GM18907 (cell line): Measurements from ENCODE around the gene ANGPTL7.
"Not testable (repeated sequence)": the region's sequence is repeated elsewhere in the genome, so short reads cannot be mapped to it uniquely, and the experiment has no call there.

ENCODE experiments used
- ATAC-seq: cut with Tn5 transposase; IDR thresholded peaks from one replicate; pipeline ENCODE4 v1.9.1; 2021; ENCODE audit warnings: mild to moderate bottlenecking, moderate library complexity; ENCODE audit not compliant: unreplicated experiment

Gene ANGPTL7

DNA sequence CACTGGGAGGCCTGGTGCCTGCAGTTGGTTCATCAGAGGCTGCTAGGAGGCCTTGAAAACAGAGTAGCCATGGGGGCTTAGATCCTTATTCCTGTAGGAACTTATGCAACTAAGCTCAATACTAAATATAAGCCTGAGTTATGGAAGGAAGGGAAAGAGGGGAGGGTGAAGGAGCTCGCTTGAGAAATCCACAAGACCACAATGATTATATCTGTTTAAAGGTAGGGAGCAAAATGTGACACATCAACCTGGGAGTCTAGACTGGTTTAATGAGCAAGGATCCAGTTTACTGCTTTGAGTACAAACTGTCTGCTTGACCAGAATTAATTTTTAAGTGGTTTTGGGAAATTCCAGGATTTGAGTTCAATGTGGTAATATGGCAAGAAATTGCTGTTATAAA is 20.4 kb upstream of the ANGPTL7 start:
- ATAC-seq: no peak

DNA sequence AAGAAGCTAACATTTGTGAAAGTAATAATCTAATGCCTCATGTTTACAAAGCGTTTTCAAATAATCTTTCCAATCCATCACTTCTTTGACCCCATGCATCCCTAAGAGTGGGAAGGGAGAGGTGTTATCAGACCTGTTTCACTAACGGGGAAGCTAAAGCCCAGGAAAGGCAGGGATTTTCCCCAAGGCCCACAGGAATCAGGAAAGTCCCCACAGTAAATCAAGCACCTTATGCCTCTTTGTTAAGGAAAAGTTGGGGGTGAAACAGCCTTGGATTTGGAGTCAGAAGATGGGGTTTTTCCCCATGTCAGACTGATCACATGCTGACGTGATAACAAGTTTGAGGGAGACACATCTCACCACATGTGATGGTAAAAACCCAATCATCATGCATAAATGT is 20.0 kb upstream of the ANGPTL7 start:
- no peak for ATAC-seq

DNA sequence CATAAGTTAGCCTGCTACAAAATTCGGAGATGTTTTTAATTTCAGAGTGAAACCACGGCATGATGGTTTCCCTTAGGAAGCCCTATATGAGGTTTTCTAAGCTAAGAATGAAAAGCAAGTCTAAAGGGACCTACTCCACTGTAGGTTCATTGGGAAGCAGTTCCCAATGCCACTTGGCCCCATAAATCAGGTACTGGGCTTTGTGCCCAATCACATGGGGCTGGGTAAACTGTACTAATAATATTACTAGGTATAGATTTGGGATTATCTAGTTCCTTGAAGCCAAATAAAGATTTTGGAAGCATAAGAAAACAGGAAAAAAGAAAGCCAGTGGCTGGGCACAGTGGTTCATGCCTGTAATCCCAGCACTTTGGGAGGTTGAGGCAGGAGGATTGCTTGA is 19.1 kb upstream of the ANGPTL7 start:
- ATAC-seq: no peak

DNA sequence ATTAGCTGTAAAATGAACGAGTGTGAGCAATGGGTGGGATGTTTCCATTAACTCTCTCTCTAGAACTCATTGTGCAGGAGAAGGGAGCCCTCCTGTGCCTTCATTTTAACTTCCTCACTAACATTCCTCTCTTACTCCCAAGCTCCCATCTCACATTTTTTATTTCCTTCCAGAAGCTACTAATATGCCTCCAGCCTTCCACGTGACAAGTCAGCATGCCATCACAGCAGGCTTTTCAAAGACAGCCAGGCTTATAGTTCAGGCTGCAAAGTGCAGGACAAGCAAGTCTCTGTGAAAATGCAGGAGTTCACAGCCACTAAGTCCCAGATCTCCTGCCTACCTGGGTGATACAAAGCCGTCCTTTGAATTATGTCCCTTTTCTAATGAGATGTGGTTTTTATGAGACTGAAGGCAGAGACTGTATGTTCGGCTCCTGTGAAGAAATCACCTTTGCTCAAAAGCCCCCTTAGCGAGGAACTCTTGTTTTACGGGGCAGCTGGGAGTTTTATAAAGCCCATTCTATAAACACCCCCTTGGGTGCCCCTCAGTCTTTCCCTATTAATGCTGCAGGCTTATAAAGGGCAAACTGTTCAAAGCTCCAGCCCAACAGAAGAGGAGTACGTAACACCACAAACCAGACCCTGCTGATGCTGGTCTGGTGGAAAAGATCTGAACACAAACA is 14.8 kb upstream of the ANGPTL7 start:
- no peak for ATAC-seq

DNA sequence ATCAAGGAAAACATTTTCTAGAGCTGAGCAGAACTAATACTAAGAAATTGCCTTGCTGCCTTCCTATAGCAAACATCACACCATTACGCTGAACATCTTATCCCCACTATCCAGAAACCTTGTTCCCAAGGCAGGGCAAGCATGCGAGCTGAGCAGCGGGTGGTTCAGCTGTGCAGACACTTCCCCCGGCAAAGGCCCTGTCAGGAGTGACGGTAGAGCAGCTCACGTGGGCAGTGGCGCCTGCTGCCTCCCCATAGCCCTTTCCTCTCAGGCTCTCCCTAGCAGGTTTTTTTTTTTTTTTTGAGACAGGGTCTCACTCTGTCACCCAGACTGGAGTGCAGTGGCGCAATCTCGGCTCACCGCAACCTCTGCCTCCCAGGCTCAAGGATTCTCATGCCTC is 13.7 kb upstream of the ANGPTL7 start:
- no peak for ATAC-seq

DNA sequence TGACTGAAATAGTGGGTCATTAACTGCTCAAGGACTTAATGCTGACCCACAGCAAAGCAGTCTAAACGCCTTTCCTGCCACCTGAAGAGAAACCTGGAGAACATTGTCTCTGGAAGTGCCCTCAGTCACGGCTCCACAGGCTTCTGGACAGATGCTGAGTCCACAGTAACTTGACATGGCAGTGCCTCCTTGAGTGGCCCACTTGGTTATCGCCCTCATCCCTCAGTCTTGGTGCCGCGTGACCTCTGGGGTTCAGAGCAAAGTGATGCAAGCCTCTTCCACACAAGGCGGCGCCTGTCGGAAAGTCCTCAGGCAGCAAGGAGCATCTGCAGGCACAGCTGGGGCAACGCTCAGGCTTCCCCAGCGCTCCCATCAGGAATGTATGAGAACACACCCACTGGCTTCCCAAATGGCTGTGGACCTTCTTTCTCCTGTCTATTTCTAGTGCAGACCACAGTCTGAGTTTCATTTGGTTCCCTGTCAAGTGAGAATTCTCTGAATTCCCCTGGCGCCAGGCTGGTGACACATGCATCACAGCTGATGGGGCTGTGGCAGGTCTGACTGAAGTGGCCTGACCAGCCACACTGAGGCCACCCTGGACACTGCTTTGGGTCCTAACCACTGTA is 13.0 kb upstream of the ANGPTL7 start:
- no peak for ATAC-seq

DNA sequence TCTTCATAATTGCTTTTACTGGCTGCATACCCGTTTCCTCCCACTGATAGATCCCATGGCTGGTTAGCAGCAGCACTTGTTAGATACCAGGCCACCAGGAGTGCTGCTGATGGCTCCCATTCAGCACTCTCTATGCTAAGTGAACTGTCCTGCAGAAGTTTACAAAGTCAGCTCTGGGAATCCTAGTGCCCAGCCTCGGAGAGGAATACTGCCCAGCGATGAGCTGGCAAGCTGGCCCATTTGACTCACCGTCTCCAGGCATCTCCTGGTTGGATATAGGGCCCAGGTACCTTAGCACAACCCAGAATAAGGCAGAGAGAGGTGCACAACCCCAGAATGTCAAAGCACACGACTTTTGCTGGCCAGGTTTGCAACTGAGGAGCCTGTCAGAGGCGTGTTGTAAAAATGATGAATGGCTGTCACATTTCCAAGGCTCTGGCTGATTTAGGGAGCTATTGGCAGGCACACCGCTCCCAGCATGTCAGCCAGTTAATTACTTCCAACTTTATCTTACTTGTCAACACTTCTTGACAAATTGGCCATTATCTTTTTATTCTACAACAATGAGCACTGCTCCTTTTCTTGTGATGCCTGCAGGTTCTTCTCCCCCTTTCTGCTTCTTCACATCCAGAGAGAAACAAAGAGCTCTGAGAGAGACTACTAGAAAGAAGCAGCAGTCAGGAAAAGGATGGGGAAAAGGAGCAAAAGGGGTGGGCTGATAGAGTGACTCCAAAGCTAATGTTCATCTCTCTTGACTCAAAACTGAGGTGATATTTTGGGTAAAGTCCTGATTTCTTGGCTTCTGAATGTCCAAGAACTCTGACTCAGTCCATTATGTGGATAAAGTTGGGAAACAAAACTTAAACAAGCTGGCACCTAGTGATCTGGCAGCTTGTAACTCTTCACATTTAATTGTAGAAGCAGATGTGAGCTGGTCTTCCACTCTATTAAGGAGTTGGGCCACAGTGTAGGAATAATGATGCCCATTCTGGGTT is 10.8 kb upstream of the ANGPTL7 start:
- no peak for ATAC-seq

DNA sequence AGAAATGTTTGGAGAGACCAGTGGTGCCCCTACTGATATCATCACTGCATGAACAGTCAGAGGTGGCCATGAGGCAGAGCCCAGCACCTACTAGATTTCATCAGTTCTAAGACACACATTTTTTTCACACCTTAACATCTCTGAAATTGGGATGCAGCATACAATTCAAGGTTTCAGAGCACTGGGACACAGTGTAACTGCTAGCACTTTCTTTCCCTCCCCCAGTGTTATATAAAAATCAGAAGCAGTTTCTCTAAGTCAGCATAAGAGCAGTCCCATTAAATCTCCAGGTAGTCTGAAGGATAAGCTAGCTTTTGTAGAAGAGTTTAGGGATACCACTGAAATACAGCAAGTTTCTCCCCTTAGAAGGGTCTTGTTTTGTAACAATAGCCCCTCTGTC is 10.0 kb upstream of the ANGPTL7 start:
- ATAC-seq: no peak

DNA sequence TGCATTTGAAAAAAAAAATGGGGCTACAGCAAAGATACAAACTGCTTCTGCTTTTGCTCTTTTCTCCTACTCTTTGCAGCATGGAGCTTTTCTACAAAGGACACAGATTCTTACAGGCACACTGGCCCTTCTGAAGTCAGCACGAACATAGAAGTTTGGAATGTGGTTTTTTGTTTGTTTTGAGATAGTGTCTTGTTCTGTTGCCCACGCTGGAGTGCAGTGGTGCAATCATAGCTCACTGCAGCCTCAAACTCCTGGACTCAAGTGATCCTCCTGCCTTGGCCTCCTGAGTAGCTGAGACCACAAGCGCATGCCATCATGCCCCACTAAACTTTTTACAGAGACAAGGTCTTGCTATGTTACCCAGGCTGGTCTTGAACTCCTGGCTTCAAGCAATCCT is 9.4 kb upstream of the ANGPTL7 start:
- not testable (repeated sequence) for ATAC-seq

DNA sequence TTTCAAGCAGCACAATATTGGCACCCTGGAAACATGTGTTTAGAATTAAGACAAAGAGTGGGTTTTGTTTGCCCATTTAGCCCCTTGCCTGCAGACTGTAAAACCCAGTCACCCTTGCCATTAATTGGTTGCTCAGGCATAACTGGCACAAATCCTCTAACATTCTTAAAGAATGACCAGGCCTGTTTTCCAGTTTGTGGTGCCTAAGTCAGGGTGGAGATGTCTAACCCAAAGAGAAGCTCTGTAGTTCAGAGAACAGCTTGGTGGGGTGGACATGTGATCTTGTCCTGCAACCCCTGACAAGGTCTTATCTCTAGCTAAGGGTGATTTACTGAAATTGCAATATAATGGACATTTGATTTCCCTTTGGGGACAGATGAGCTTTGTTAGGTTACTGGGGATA is 8.8 kb upstream of the ANGPTL7 start:
- no peak for ATAC-seq

DNA sequence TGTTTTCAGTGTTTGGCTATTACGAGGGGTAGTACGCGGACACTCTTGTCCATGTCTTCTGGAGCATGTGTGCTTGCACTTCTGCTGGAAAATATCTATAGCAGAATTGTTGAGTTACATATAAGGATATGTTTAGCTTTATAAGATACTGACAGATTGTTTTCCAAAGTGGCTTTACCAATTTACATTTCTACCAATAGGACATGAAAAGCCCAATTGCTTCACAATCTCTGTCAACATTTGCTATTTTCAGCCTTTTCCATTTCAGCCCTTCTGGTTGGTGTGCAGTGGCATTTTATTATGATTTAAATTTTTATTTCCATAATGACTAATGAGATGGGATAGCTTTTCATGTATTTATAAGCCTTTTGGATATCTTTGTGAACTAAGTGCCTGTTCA is 6.3 kb upstream of the ANGPTL7 start:
- no peak for ATAC-seq

DNA sequence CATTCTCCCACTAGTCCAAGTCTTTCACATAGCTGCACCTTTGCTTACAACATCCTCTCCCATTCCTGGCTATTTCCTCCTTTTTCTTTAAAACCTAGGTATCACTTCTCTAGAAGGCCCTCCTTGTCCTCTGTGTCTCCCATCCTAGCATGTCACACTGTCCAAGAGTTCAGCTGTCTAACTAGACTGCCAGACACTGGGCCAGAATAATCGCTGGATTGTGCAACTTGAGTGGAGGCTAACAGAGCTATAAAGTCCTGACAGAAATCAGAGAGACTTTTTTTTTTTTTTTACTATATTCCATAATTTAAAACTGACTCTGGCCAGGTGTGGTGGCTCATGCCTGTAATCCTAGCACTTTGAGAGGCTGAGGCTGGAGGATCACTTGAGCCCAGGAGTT is 4.2 kb upstream of the ANGPTL7 start:
- ATAC-seq: no peak

DNA sequence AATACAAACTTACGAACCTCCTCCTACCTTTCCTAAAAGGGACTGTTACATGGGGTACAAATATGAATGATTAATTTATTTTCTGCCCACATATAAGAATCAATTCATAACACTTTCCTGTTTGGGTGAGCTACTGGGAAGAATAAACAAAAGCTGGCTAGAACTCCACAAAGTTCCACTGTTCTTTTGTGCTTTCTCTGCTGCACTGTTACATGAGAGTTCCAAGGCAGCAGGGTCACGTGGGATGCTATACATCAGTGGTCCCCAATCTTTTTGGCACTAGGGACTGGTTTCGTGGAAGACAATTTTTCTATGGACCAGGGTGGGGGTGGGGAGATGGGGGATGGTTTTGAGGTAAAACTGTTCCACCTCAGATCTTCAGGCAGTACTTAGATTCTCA is 2.2 kb upstream of the ANGPTL7 start:
- ATAC-seq: no peak

DNA sequence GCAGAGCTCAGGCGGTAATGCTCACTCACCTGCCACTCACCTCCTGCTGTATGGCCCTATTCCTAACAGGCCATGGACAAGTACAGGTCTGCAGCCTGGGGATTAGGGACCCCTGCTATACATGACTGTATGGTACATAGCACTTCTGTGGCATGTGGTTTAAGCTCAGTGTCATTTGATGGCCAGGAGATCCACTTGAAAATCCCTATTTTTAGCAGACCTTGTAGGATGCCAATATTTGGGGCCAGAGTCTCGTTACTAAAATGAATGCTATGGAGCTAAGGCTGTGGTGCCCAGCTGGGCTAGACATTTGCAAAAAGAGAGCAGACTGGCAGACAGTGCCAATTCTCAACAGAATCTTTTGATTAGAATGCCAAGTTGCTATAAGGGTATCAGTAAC is 1.7 kb upstream of the ANGPTL7 start:
- no peak for ATAC-seq

DNA sequence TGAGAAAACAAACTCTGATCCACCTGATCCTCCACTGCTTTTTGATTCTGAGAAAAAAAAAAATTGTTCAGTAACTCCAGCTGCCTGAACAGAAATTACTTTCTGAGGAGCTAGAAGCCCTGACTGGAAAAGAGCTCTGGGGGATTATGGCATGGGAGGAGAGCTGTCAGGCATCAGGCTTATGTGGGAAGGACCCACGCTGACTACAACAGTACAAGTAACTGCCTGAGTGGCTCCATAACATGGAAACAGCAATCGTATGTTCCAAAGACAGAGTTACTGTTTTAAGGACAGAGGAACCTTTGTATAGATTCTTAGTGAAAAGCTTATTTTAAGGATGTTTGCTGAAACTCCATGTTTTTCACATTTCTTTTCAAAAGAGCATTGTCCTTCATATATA is 1.2 kb upstream of the ANGPTL7 start:
- ATAC-seq: no peak

DNA sequence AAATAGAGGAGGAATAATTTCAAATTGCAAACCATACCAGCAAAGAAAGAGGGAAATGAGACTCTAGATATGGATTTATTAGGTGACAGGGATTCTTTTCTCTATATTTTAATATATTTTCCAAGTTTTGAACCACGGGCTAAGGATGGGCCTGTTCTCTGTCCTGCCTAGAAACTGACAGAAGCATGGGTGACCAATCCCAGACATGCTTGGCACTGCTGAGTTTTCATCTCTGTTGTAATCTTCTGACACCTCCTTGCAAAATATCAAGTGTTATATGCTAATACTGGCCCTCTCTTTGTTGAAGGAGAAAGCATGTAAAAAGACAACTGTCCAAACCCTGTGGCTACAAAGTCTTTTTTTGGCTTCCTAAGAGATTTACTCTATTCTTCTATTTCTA is 774 bp upstream of the ANGPTL7 start:
- ATAC-seq: no peak

DNA sequence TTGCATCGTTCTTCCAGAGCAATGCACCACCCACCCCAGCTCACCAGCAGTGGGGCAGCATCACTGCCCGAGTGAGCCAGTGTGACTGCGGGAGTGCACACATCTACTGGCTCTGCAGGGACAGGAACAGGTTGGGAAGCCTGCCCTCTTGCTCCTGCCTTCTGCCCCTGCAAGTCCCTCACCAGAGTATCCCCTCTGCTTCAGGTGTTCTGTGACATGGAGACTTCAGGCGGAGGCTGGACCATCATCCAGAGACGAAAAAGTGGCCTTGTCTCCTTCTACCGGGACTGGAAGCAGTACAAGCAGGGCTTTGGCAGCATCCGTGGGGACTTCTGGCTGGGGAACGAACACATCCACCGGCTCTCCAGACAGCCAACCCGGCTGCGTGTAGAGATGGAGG is 4.2 kb downstream of the ANGPTL7 start:
- ATAC-seq: no peak

DNA sequence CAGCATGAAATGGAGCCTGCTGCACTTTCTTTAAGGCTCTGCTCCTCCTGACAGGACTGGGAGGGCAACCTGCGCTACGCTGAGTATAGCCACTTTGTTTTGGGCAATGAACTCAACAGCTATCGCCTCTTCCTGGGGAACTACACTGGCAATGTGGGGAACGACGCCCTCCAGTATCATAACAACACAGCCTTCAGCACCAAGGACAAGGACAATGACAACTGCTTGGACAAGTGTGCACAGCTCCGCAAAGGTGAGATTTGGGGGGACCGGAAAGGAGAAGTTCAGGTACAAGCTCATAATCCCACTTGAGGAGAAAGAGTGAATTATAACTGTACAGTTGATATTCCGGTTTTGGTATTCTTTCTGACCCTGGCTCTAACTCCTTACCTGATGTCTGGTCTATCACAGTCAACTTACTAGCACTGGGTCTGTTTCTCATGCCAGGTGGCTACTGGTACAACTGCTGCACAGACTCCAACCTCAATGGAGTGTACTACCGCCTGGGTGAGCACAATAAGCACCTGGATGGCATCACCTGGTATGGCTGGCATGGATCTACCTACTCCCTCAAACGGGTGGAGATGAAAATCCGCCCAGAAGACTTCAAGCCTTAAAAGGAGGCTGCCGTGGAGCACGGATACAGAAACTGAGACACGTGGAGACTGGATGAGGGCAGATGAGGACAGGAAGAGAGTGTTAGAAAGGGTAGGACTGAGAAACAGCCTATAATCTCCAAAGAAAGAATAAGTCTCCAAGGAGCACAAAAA is 5.4 kb downstream of the ANGPTL7 start:
- ATAC-seq: no peak

DNA sequence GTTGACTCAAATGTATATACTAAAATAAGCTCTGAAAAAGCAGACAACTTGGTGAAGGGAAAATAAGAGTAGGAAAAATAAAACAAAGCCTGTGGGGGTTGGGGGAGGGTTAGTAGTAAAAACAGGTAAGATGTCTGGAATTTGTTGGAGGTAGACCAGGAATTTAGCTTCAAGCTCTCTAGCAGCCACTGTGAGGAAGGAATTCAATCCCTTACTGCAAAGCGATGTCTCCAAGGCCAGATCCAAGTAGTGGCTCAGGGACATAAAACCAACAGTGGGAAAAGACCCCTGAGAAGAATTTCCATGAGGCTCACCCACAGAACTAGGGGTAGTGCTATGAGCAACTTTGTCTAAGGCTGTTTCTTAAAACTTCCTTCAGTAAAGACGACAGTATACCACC is 7.8 kb downstream of the ANGPTL7 start:
- no peak for ATAC-seq

DNA sequence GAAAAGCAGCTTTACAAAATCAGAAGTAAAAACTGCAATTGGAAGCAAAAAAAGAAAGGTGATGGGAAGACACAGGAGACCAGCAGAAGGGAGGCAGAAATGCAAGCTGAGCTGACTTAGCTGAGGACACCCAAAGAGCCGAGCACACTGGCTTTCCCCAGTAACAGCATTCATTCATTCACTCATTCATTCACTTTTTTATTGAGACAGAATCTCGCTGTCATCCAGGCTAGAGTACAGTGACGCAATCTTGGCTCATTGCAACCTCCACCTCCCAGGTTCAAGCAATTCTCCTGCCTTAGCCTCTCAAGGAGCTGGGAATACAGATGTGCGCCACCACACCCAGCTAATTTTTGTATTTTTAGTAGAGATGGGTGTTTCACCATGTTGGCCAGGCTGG is 8.2 kb downstream of the ANGPTL7 start:
- ATAC-seq: no peak

DNA sequence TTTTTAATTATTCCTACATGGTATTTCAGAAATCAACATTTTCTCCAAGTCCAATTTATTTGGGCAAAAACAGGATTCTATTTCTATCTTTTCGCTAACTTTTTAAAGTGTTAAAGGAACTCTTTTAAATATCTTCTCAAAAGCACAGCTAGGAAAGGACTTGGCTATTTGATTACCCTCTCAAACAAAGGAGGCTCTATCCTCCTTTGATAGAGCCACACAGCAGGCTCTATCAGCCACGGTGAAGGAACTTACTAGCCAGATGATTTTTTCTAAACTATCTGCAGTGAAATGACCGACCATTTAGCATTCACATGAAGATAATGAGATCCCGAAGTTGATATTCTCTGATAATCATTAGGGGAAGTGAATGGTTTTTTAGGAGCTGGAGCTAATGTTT is 9.1 kb downstream of the ANGPTL7 start:
- no peak for ATAC-seq
